Measurements from ENCODE around the gene AGXT.

Gene AGXT

GRCh38 chr2:240928476-240929363 is 60.1 kb downstream of the AGXT start:
- TF ChIP-seq CTCF (IDR thresholded peaks at IDR 0.05; ENCODE audit: low read depth, low read length) = no peak
- DNase-seq (ENCODE audit: low read depth in 2 of 2) = no peak

DNA sequence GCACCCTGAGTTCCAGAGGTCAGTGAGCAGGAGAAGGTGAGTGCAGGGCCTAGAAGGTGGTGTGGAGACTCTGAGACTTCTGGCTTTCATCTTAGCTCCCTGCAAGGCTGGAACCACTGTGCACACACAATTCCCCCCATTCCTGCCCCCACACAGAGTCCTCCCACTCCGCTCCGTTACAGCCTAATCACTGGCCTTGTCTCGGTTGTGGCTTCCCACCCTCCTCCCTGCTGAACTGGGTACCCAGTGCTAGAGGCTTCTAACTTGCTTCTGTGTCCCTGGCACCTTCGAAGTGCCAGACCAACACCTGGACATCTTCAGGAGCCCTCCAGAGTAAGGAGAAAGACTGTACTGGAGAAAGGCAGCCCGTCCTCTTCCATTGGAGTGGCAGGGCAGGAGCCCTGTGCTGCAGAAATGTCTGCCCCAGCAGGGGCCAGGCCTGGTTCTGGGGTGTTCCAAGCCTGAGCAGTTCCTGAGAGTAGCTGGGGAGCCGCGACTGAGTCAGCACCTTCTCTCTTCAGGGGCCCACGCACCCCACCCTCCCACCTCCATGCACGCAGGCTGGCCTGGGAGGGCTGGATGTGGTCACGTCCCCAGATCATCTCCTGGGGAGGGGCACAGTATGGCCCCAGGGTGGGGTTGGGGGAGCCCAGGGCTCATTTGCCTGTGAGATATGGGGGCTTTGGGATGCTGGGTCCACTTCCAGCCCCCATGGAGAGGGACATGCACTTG is 60.9 kb downstream of the AGXT start:
- no peak for TF ChIP-seq CTCF (IDR thresholded peaks at IDR 0.05; ENCODE audit: low read depth, low read length)
- no peak for DNase-seq (ENCODE audit: low read depth in 2 of 2)
- no peak overlapping the region for H3K4me3 ChIP-seq (replicated peaks in 1 of 2; ENCODE audit: low read depth in 2 of 2, low read length in 2 of 2)

More at GRCh38 chr2:240928476-240929363, 60.1 kb downstream of the AGXT start:
- H3K4me3 ChIP-seq (replicated peaks in 1 of 2; ENCODE audit: low read depth in 2 of 2, low read length in 2 of 2) = no peak overlapping the region
